Measurements from ENCODE around the gene COL18A1. TPM values are rescaled to one million over a fixed set of nuclear protein-coding genes. Genes with fewer than 3 reads are reported as not detected.

The COL18A1 gene
- total RNA-seq, 1 donor from 2014 or later: 515 TPM

- Mint-ChIP-seq H3K27me3 (ENCODE audit: unreplicated experiment) (no peaks in the 10 kb centered on the region), H3K9me3 (ENCODE audit: unreplicated experiment) (no peaks in the 10 kb centered on the region), H3K36me3 (ENCODE audit: unreplicated experiment) (peaks cover 15% of the 10 kb centered on the region), H3K4me1 (ENCODE audit: unreplicated experiment) (no peaks in the 10 kb centered on the region), H3K4me3 (ENCODE audit: unreplicated experiment) (no peak overlapping the region), H3K27ac (ENCODE audit: unreplicated experiment) (no peak overlapping the region)
- DNase-seq (ENCODE audit: extremely low spot score, unreplicated experiment): no peak
- no peak for TF ChIP-seq CTCF (IDR thresholded peaks at IDR 0.05)
Observed at GRCh38 chr21:45506836-45507522, 102.0 kb downstream of the COL18A1 start.

GRCh38 chr21:45507523-45507875 is 102.5 kb downstream of the COL18A1 start:
- H3K4me3 Mint-ChIP-seq (ENCODE audit: unreplicated experiment): no peak overlapping the region
- no peaks in the 10 kb centered on the region for H3K4me1 Mint-ChIP-seq (ENCODE audit: unreplicated experiment)
- peaks cover 9% of the 10 kb centered on the region for H3K36me3 Mint-ChIP-seq (ENCODE audit: unreplicated experiment)
- no peak overlapping the region for H3K27ac Mint-ChIP-seq (ENCODE audit: unreplicated experiment)
- no peak for DNase-seq (ENCODE audit: extremely low spot score, unreplicated experiment)
- no peaks in the 10 kb centered on the region for H3K9me3 Mint-ChIP-seq (ENCODE audit: unreplicated experiment)
- no peaks in the 10 kb centered on the region for H3K27me3 Mint-ChIP-seq (ENCODE audit: unreplicated experiment)
- TF ChIP-seq CTCF (IDR thresholded peaks at IDR 0.05): no peak

GRCh38 chr21:45507888-45508508 is 103.0 kb downstream of the COL18A1 start:
- H3K27me3 Mint-ChIP-seq (ENCODE audit: unreplicated experiment): no peaks in the 10 kb centered on the region

GRCh38 chr21:45508607-45509565 is 103.9 kb downstream of the COL18A1 start:
- Mint-ChIP-seq H3K27ac (ENCODE audit: unreplicated experiment) (no peak overlapping the region), H3K9me3 (ENCODE audit: unreplicated experiment) (no peaks in the 10 kb centered on the region), H3K4me1 (ENCODE audit: unreplicated experiment) (no peaks in the 10 kb centered on the region), H3K27me3 (ENCODE audit: unreplicated experiment) (no peaks in the 10 kb centered on the region), H3K36me3 (ENCODE audit: unreplicated experiment) (peaks cover 6% of the 10 kb centered on the region), H3K4me3 (ENCODE audit: unreplicated experiment) (no peak overlapping the region)
- no peak for TF ChIP-seq CTCF (IDR thresholded peaks at IDR 0.05)
- DNase-seq (ENCODE audit: extremely low spot score, unreplicated experiment): no peak

More at GRCh38 chr21:45507888-45508508, 103.0 kb downstream of the COL18A1 start:
- no peak for DNase-seq (ENCODE audit: extremely low spot score, unreplicated experiment)
- no peaks in the 10 kb centered on the region for H3K4me1 Mint-ChIP-seq (ENCODE audit: unreplicated experiment)
- no peak overlapping the region for H3K4me3 Mint-ChIP-seq (ENCODE audit: unreplicated experiment)
- H3K27ac Mint-ChIP-seq (ENCODE audit: unreplicated experiment): no peak overlapping the region
- no peak for TF ChIP-seq CTCF (IDR thresholded peaks at IDR 0.05)
- no peaks in the 10 kb centered on the region for H3K9me3 Mint-ChIP-seq (ENCODE audit: unreplicated experiment)
- H3K36me3 Mint-ChIP-seq (ENCODE audit: unreplicated experiment): peaks cover 6% of the 10 kb centered on the region

Measured in osteocyte (in vitro differentiated cells).